Epithelial cell of esophagus (primary cell): ENCODE data around the gene PTPN3.

Experiments
- DNase-seq: peaks from one replicate; pipeline ENCODE4 v3.0.0; 2010; ENCODE audit warnings: low read depth
- H3K4me3 ChIP-seq: 2 replicates; pipeline ENCODE4 v1.5.1; 2011; ENCODE audit warnings: mild to moderate bottlenecking, low read length, control low read depth
- TF ChIP-seq, protein P1 (sequence below): IDR thresholded peaks from 2 replicates; pipeline ENCODE4 v1.5.1; 2011; ENCODE audit warnings: low read depth, mild to moderate bottlenecking, low read length, control low read depth, inconsistent platforms; ENCODE audit not compliant: insufficient read depth; ENCODE audit errors: missing control alignments

The PTPN3 gene

DNA sequence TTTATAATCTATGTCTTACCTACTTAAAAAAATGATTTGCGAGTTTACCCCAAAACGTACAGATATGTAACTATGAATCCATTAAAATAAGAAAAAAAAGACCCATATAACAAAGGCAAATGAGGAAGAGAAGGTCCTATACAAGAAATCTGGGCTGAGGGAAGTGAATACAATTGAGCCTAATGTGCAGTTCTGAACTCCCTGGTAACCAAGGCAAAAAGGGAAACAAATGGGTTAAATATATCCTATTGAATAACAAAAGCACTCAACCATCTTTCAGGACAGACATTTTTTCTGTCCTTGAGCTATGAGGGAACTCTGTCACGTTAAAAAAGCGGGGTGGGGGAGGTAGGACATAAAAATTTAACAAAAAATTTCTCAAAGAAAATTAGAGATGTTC lies 78.6 kb downstream of the PTPN3 start:
- TF ChIP-seq, protein P1, sequence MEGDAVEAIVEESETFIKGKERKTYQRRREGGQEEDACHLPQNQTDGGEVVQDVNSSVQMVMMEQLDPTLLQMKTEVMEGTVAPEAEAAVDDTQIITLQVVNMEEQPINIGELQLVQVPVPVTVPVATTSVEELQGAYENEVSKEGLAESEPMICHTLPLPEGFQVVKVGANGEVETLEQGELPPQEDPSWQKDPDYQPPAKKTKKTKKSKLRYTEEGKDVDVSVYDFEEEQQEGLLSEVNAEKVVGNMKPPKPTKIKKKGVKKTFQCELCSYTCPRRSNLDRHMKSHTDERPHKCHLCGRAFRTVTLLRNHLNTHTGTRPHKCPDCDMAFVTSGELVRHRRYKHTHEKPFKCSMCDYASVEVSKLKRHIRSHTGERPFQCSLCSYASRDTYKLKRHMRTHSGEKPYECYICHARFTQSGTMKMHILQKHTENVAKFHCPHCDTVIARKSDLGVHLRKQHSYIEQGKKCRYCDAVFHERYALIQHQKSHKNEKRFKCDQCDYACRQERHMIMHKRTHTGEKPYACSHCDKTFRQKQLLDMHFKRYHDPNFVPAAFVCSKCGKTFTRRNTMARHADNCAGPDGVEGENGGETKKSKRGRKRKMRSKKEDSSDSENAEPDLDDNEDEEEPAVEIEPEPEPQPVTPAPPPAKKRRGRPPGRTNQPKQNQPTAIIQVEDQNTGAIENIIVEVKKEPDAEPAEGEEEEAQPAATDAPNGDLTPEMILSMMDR: no peak
- no peak for DNase-seq

DNA sequence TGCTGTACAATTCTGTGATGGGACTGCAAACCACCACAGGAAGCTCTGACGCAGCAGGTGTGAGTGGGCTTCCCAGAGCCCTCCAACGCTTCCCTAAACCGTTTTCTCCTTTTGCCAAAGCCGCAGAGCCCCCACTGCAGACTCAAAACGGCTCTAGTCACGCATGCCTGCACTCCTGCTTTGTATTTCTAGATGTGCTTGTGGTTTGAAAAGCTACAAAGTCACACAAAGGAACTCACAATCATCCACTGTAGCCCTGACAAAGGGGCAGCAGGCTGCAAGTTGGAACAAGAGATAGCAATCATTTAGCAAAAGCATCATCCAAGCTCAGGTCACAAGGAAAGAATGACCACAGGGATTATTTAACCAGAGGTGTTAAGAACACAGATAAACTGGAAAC lies 79.3 kb downstream of the PTPN3 start:
- TF ChIP-seq, protein P1: no peak
- DNase-seq: no peak
- no peak overlapping the region for H3K4me3 ChIP-seq

More for the DNA sequence above, 78.6 kb downstream of the PTPN3 start:
- no peak overlapping the region for H3K4me3 ChIP-seq

DNA sequence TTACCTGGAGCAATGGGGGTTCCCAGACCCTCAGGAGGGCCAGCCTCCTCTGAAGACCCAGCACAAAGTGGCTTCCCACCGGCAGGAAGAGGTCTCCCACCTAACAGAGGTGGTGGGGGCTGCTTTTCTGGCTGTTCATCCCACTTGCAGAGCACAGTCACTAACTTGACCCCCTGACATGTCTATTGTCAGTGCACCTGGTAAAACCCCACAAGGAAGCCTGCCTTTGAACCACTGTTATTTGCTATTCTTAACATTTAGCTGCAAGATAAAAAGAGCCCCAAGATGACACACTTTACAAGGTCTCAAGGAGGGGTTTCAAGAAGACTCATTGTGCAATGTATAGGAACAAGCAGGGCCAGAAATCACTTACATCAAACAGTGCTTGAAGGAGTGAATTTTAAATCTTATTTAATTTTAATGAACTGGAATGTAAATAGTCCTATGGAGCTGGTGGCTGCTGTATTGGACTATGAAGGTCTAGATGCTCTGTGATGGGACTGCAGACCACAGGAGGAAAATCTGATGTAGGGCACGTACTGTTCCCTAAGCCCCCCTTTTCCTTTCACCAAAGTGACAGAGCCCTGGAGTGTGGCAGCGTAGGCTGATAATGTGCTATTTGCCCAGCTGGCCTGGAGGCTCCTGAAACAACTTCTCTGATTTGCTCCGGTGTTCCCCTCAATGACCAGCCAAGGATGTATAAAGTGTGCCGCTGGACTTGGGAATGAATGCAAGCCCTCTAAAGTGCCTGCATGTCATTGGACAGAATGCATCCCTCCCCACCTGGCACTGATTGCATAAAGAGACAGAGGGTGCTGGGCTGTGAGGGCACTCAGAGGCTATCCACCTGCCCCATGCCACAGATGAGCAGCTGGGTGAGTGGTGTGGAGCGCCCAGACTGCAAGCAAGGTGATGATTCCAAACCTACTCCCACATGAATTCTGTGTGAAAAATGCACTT lies 80.2 kb downstream of the PTPN3 start:
- TF ChIP-seq, protein P1: no peak
- no peak overlapping the region for H3K4me3 ChIP-seq
- no peak for DNase-seq

DNA sequence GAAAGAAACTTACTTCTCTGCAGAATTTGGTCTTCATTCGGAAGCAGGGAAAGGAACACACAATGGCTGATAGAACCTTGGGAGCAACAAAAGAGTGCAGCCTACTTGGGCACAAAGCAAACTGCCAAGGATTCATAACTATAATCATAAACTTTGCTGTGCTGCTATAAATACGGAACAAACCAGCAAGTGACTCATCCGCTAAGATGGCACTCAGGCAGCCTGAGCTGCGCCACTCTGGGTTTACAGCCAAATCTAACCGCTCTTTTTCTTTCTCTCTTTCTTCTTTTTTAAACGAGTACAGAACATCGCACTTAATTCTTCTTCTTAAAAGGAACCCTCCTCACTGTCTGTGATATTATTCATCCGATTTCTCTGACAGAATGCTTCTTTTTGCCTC lies 81.1 kb downstream of the PTPN3 start:
- no peak for DNase-seq
- H3K4me3 ChIP-seq: no peak overlapping the region
- TF ChIP-seq, protein P1: no peak

DNA sequence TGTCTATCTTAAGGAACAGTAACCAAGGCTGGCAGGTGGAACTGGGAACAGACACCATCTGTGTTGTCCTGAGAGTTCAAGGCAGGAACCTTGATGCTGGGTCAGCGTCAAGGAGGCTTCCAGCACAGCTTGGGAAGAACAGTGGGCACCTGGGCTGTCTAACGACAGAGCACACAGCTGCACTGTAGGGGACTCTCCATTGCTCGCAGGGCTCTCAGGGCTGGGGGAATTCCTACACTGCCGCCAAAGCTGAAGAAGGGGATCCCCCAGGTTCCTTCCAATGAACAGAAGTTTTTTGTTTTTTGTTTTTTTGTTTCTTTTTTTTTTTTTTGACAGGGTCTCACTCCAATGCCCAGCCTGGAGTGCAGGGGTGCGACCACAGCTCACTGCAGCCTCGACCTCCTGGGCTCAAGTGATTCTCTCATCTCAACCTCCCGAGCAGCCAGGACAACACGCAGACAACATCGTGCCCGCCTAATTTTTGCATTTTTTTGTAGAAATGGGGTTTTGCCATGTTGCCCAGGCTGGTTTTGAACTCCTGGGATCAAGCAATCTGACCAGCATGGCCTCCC lies 81.9 kb downstream of the PTPN3 start:
- TF ChIP-seq, protein P1: no peak
- no peak for DNase-seq

DNA sequence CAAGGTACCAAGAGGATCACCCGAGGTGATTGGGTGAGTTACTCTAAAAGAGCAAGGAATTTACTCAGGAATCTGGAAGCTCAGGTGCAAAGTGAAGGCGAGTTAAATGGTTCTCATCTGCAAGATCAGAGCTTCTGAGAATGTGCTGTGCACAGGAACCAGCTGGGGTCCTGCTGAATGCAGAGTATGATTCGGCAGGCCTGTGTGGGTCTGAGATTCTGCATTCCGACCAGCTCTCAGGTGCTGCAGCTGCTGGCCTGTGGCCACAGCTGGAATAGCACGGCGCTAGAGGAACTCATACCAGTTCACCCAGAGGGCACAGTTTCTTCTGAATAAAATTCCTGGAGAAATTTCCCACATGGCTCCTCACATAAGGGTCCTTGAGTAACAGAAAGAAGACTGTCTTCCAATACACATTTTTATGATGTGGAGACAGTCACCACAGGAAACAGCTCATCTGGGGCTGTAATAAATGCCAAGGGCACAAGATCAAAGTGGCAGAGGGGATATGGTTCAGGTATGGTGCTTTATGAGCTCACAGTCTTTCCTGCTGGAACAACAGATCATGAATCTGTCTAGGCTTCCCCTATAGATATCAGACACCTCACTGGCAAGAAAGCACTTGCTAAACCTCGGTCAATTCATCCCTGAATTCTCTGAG lies 83.9 kb downstream of the PTPN3 start:
- TF ChIP-seq, protein P1: no peak
- DNase-seq: no peak

More for the DNA sequence above, 81.9 kb downstream of the PTPN3 start:
- H3K4me3 ChIP-seq: no peak overlapping the region

More for the DNA sequence above, 83.9 kb downstream of the PTPN3 start:
- H3K4me3 ChIP-seq: no peak overlapping the region
